Measurements from ENCODE around the gene SYNJ1.

GRCh38 chr21:32708069-32708468 lies 19.7 kb downstream of the SYNJ1 start:
- no peak for TF ChIP-seq REST (IDR thresholded peaks at IDR 0.05; ENCODE audit: insufficient read depth in 1 of 2, low read depth in 2 of 2, low read length in 2 of 2)
- no peak for TF ChIP-seq POLR2AphosphoS5 (IDR thresholded peaks at IDR 0.05; ENCODE audit: low read depth, low read length)
- TF ChIP-seq TAF1 (IDR thresholded peaks at IDR 0.05; ENCODE audit: borderline replicate concordance, insufficient read depth, low read length) = no peak
- TF ChIP-seq SIN3A (IDR thresholded peaks at IDR 0.05; ENCODE audit: borderline replicate concordance, insufficient read depth, low read length) = no peak

Measured in PFSK-1 (cell line).